Measurements from ENCODE around the gene MGAT4C. TPM values are rescaled to one million over a fixed set of nuclear protein-coding genes. Genes with fewer than 3 reads are reported as not detected.

MGAT4C gene
- total RNA-seq, 1 experiment from 2014 or later: not detected

GRCh38 chr12:86179855-86180254 is 76.3 kb downstream of the MGAT4C start:
- TF ChIP-seq, protein P1, sequence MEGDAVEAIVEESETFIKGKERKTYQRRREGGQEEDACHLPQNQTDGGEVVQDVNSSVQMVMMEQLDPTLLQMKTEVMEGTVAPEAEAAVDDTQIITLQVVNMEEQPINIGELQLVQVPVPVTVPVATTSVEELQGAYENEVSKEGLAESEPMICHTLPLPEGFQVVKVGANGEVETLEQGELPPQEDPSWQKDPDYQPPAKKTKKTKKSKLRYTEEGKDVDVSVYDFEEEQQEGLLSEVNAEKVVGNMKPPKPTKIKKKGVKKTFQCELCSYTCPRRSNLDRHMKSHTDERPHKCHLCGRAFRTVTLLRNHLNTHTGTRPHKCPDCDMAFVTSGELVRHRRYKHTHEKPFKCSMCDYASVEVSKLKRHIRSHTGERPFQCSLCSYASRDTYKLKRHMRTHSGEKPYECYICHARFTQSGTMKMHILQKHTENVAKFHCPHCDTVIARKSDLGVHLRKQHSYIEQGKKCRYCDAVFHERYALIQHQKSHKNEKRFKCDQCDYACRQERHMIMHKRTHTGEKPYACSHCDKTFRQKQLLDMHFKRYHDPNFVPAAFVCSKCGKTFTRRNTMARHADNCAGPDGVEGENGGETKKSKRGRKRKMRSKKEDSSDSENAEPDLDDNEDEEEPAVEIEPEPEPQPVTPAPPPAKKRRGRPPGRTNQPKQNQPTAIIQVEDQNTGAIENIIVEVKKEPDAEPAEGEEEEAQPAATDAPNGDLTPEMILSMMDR (IDR thresholded peaks at IDR 0.05; ENCODE audit: insufficient read depth in 1 of 2, low read depth in 1 of 2, low read length in 1 of 2, severe bottlenecking in 1 of 2, unreplicated experiment in 1 of 2): no peak
- no peaks in the 10 kb centered on the region for H3K36me3 ChIP-seq (ENCODE audit: control insufficient read depth, insufficient read depth, low read length)
- intact Hi-C loops (cut with micrococcal nuclease; ENCODE audit: unreplicated experiment): no loop called here
- DNase-seq: no peak
- ChIA-PET CTCF (no interaction called here), POLR2A (no interaction called here)
- H3K4me3 ChIP-seq (ENCODE audit: low read depth, low read length): no peak overlapping the region
- BruUV-seq (replicated peaks): no TSS peak
- H3K36me3 Mint-ChIP-seq (ENCODE audit: insufficient read depth, unreplicated experiment): no peaks in the 10 kb centered on the region
- no peak overlapping the region for H3K4me3 Mint-ChIP-seq (ENCODE audit: unreplicated experiment)
- H3K27me3 ChIP-seq (replicated peaks; ENCODE audit: control insufficient read depth, insufficient read depth, low read length): no peaks in the 10 kb centered on the region
- no peaks in the 10 kb centered on the region for H3K9me3 Mint-ChIP-seq (ENCODE audit: unreplicated experiment)
- no peaks in the 10 kb centered on the region for H3K4me1 ChIP-seq
- H3K27me3 Mint-ChIP-seq (ENCODE audit: insufficient read depth, unreplicated experiment): no peaks in the 10 kb centered on the region
- no peaks in the 10 kb centered on the region for H3K9me3 ChIP-seq
- no peaks in the 10 kb centered on the region for H3K4me1 Mint-ChIP-seq (ENCODE audit: low read depth, unreplicated experiment)
- H3K27ac Mint-ChIP-seq (ENCODE audit: unreplicated experiment): no peak overlapping the region

GRCh38 chr12:86174188-86174587 is 82.0 kb downstream of the MGAT4C start:
- Mint-ChIP-seq H3K27me3 (ENCODE audit: insufficient read depth, unreplicated experiment) (peaks cover 3% of the 10 kb centered on the region), H3K9me3 (ENCODE audit: unreplicated experiment) (no peaks in the 10 kb centered on the region), H3K27ac (ENCODE audit: unreplicated experiment) (no peak overlapping the region), H3K4me3 (ENCODE audit: unreplicated experiment) (no peak overlapping the region), H3K36me3 (ENCODE audit: insufficient read depth, unreplicated experiment) (no peaks in the 10 kb centered on the region), H3K4me1 (ENCODE audit: low read depth, unreplicated experiment) (no peaks in the 10 kb centered on the region)
- intact Hi-C loops (cut with micrococcal nuclease; ENCODE audit: unreplicated experiment): no loop called here
- ChIA-PET POLR2A (no interaction called here), CTCF (no interaction called here)
- Histone ChIP-seq H3K4me1 (no peaks in the 10 kb centered on the region), H3K4me3 (ENCODE audit: low read depth, low read length) (no peak overlapping the region), H3K27me3 (replicated peaks; ENCODE audit: control insufficient read depth, insufficient read depth, low read length) (no peaks in the 10 kb centered on the region), H3K9me3 (no peaks in the 10 kb centered on the region), H3K36me3 (ENCODE audit: control insufficient read depth, insufficient read depth, low read length) (no peaks in the 10 kb centered on the region)
- DNase-seq: no peak
- no TSS peak for BruUV-seq (replicated peaks)
- TF ChIP-seq, protein P1 (IDR thresholded peaks at IDR 0.05; ENCODE audit: insufficient read depth in 1 of 2, low read depth in 1 of 2, low read length in 1 of 2, severe bottlenecking in 1 of 2, unreplicated experiment in 1 of 2): no peak

DNA sequence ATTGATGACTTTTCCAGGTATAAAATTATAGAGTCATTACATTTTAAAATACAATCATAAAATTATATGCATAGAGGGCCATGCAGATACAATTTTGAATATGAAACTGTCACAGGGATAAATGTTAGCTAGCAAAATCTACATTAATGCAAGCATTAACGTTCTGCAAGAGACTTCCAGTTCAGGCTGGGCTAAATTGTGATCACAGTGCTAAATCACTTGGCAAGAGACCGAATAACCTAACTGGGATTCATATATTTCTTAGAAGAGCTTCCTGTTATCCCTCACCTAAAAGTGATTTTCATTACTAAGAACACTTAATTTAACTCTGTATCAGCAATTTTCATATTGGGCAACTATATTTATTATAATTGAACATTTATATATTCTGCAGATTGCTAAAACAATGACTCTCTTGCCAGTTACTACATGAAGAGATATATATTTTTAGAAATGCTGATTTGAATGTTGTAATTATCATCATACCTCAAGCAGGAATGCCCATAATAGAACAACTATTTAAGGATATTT is 83.2 kb downstream of the MGAT4C start:
- no peaks in the 10 kb centered on the region for H3K36me3 ChIP-seq (ENCODE audit: control insufficient read depth, insufficient read depth, low read length)
- BruUV-seq (replicated peaks): no TSS peak
- H3K27me3 ChIP-seq (replicated peaks; ENCODE audit: control insufficient read depth, insufficient read depth, low read length): no peaks in the 10 kb centered on the region
- DNase-seq: no peak
- no peak overlapping the region for H3K4me3 Mint-ChIP-seq (ENCODE audit: unreplicated experiment)
- ChIA-PET POLR2A (no interaction called here), CTCF (no interaction called here)
- H3K4me3 ChIP-seq (ENCODE audit: low read depth, low read length): no peak overlapping the region
- H3K4me1 ChIP-seq: no peaks in the 10 kb centered on the region
- H3K36me3 Mint-ChIP-seq (ENCODE audit: insufficient read depth, unreplicated experiment): no peaks in the 10 kb centered on the region
- H3K27ac Mint-ChIP-seq (ENCODE audit: unreplicated experiment): no peak overlapping the region
- TF ChIP-seq, protein P1 (IDR thresholded peaks at IDR 0.05; ENCODE audit: insufficient read depth in 1 of 2, low read depth in 1 of 2, low read length in 1 of 2, severe bottlenecking in 1 of 2, unreplicated experiment in 1 of 2): no peak
- intact Hi-C loops (cut with micrococcal nuclease; ENCODE audit: unreplicated experiment): no loop called here
- H3K9me3 Mint-ChIP-seq (ENCODE audit: unreplicated experiment): no peaks in the 10 kb centered on the region
- H3K9me3 ChIP-seq: no peaks in the 10 kb centered on the region
- no peaks in the 10 kb centered on the region for H3K4me1 Mint-ChIP-seq (ENCODE audit: low read depth, unreplicated experiment)
- H3K27me3 Mint-ChIP-seq (ENCODE audit: insufficient read depth, unreplicated experiment): peaks cover 3% of the 10 kb centered on the region

All from Caco-2 (cell line).